ENCODE results near the gene ESF1. TPM values are rescaled to one million over a fixed set of nuclear protein-coding genes. Genes with fewer than 3 reads are reported as not detected.

The ESF1 gene
- polyA plus RNA-seq, 2 of the 4 experiments (the other 2 are of a cell fraction) = 30.5 to 34.8 TPM

DNA sequence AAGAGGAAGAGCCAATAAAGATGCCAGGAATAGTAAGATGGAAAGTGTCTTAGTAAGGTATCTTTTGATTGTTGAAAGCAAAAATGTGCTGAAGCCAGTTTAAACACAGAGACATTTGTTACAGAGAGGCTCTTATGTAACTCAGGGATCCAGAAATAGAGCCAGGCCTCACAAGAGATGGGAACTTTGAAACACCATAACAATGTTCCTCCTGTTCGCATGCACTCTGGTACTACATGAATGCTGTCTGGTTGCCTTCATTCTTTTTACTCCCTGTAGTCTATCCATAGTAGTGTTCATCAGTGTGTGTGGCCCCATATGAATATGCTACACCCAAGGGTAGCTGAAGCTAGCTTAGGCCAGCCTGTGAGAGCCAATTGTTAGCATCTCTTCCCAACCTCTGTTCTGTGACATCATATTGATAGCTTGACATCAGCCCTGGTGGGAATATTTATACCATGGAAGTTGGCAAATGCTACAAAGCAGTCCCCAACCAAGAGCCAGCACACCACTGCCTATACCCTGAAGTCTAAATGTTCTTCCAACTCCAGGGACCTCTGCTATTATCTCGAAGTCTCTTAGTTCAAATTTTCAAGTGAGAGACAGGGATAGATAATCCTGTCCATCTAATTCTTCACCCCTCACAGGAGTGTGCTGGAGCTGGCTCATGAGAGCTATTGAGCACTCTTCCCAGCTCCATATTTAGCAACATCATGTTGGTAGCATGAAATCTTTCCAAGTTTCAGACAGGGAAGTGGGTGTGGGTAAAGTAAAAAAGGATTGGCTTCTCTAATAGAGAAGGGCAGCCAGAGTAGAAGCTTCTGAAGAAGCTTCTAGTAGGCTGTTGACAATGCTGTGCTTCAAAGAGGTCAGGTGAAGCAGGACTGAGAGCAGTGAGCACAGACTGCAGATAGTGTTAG is 7.1 kb upstream of the ESF1 start:
- POLR2A ChIA-PET = interaction anchor here (0.7 kb wide), 1 partner anchor 15 kb away, joined by 3 read pairs; no protein-coding TSS in a partner anchor
- H3K4me3 ChIP-seq = no peak overlapping the region
- no peak overlapping the region for H3K27ac ChIP-seq
- no peak for FAIRE-seq
- peaks cover 14% of the 10 kb centered on the region for H3K4me1 ChIP-seq
- TF ChIP-seq HEYL (CRISPR knock-in tag; IDR thresholded peaks at IDR 0.05) (no peak), FOXS1 (CRISPR knock-in tag; IDR thresholded peaks at IDR 0.05) (no peak), ZSCAN20 (CRISPR knock-in tag; IDR thresholded peaks at IDR 0.05) (no peak), MYC (IDR thresholded peaks at IDR 0.05; ENCODE audit: borderline replicate concordance, low read length) (no peak), CEBPB (IDR thresholded peaks at IDR 0.05) (no peak), RARB (CRISPR knock-in tag; IDR thresholded peaks at IDR 0.05) (no peak), ZNF302 (CRISPR knock-in tag; IDR thresholded peaks at IDR 0.05) (no peak), NR3C1 (IDR thresholded peaks at IDR 0.05) (no peak), SREBF2 (IDR thresholded peaks at IDR 0.05) (no peak), MAZ (IDR thresholded peaks at IDR 0.05; ENCODE audit: borderline replicate concordance, low read depth, low read length) (no peak), PHF8 (IDR thresholded peaks at IDR 0.05; ENCODE audit: borderline replicate concordance, low read depth) (no peak), GATA3 (IDR thresholded peaks at IDR 0.05; ENCODE audit: borderline replicate concordance) (no peak), FOSL2 (IDR thresholded peaks at IDR 0.05) (no peak), FOSL2 (CRISPR knock-in tag; IDR thresholded peaks at IDR 0.05) (no peak)
- TF ChIP-seq, protein P1, sequence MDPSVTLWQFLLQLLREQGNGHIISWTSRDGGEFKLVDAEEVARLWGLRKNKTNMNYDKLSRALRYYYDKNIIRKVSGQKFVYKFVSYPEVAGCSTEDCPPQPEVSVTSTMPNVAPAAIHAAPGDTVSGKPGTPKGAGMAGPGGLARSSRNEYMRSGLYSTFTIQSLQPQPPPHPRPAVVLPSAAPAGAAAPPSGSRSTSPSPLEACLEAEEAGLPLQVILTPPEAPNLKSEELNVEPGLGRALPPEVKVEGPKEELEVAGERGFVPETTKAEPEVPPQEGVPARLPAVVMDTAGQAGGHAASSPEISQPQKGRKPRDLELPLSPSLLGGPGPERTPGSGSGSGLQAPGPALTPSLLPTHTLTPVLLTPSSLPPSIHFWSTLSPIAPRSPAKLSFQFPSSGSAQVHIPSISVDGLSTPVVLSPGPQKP (IDR thresholded peaks at IDR 0.05; ENCODE audit: low read depth, low read length) = no peak
- TF ChIP-seq, protein P2, sequence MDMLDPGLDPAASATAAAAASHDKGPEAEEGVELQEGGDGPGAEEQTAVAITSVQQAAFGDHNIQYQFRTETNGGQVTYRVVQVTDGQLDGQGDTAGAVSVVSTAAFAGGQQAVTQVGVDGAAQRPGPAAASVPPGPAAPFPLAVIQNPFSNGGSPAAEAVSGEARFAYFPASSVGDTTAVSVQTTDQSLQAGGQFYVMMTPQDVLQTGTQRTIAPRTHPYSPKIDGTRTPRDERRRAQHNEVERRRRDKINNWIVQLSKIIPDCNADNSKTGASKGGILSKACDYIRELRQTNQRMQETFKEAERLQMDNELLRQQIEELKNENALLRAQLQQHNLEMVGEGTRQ (IDR thresholded peaks at IDR 0.05) = no peak
- TF ChIP-seq, protein P3, sequence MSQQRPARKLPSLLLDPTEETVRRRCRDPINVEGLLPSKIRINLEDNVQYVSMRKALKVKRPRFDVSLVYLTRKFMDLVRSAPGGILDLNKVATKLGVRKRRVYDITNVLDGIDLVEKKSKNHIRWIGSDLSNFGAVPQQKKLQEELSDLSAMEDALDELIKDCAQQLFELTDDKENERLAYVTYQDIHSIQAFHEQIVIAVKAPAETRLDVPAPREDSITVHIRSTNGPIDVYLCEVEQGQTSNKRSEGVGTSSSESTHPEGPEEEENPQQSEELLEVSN (IDR thresholded peaks at IDR 0.05; ENCODE audit: borderline replicate concordance, low read depth) = no peak
- TF ChIP-seq, protein P4, sequence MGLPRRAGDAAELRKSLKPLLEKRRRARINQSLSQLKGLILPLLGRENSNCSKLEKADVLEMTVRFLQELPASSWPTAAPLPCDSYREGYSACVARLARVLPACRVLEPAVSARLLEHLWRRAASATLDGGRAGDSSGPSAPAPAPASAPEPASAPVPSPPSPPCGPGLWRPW (IDR thresholded peaks at IDR 0.05) = no peak
- TF ChIP-seq, protein P5, sequence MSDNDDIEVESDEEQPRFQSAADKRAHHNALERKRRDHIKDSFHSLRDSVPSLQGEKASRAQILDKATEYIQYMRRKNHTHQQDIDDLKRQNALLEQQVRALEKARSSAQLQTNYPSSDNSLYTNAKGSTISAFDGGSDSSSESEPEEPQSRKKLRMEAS (IDR thresholded peaks at IDR 0.05) = no peak
- WGBS (ENCODE audit: missing lambda C conversion rate) = 92% methylated on average over 2 of the region's 2 CpGs
- no peaks in the 10 kb centered on the region for H3K9me3 ChIP-seq
- ATAC-seq = no peak
- no peak for DNase-seq (ENCODE audit: low read depth in 1 of 2, low spot score in 1 of 2)
- H3K4me2 ChIP-seq = no peak overlapping the region
- CTCF ChIA-PET = interaction anchor here (0.6 kb wide), 1 partner anchor 970 kb away, joined by 3 read pairs; no protein-coding TSS in a partner anchor

DNA sequence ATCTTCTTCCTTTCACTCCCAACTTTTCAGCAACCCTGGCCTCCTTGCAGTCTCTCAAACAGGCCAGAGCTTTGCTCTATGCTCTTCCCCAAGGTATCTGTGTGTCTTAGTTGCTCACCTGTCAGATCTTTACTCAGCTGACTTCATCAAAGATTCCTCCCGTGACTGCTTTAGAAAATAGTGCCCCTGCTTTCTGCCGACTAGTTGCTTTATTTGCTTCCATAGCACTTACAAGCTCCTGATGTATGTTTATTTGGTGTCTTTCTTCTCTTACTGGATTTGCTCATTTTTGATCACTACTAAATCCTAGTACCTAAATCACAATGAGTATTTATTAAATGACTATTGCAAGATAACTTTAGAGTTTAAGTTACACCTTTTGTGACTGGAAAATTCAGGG is 6.0 kb upstream of the ESF1 start:
- TF ChIP-seq, protein P6, sequence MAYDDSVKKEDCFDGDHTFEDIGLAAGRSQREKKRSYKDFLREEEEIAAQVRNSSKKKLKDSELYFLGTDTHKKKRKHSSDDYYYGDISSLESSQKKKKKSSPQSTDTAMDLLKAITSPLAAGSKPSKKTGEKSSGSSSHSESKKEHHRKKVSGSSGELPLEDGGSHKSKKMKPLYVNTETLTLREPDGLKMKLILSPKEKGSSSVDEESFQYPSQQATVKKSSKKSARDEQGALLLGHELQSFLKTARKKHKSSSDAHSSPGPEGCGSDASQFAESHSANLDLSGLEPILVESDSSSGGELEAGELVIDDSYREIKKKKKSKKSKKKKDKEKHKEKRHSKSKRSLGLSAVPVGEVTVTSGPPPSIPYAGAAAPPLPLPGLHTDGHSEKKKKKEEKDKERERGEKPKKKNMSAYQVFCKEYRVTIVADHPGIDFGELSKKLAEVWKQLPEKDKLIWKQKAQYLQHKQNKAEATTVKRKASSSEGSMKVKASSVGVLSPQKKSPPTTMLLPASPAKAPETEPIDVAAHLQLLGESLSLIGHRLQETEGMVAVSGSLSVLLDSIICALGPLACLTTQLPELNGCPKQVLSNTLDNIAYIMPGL (CRISPR knock-in tag; IDR thresholded peaks at IDR 0.05; ENCODE audit: borderline replicate concordance) = no peak
- no peak for TF ChIP-seq POLR2AphosphoS2 (conservative IDR thresholded peaks at IDR 0.05; ENCODE audit: low read length)
- TF ChIP-seq MAFK (IDR thresholded peaks at IDR 0.05; ENCODE audit: partially characterized antibody) = peak; percentile 21
- TF ChIP-seq, protein P7, sequence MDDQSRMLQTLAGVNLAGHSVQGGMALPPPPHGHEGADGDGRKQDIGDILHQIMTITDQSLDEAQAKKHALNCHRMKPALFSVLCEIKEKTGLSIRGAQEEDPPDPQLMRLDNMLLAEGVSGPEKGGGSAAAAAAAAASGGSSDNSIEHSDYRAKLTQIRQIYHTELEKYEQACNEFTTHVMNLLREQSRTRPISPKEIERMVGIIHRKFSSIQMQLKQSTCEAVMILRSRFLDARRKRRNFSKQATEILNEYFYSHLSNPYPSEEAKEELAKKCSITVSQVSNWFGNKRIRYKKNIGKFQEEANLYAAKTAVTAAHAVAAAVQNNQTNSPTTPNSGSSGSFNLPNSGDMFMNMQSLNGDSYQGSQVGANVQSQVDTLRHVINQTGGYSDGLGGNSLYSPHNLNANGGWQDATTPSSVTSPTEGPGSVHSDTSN (IDR thresholded peaks at IDR 0.05) = no peak
- no peak for TF ChIP-seq CHD2 (IDR thresholded peaks at IDR 0.05; ENCODE audit: low read length, partially characterized antibody)
- no peak for TF ChIP-seq CEBPB (IDR thresholded peaks at IDR 0.05)
- Histone ChIP-seq H3K4me2 (no peak overlapping the region), H3K4me1 (peaks cover 22% of the 10 kb centered on the region), H3K27ac (no peak overlapping the region), H3K9me3 (no peaks in the 10 kb centered on the region), H3K4me3 (no peak overlapping the region)
- CTCF ChIA-PET = no interaction called here
- 83% methylated on average over 2 of the region's 2 CpGs for WGBS (ENCODE audit: missing lambda C conversion rate)
- FAIRE-seq (no peak), ATAC-seq (no peak), DNase-seq (ENCODE audit: low read depth in 1 of 2, low spot score in 1 of 2) (no peak)
- POLR2A ChIA-PET = no interaction called here

Measured in A549 (cell line).